ENCODE measurements around the gene OLFM2. TPM values are rescaled to one million over a fixed set of nuclear protein-coding genes. Genes with fewer than 3 reads are reported as not detected.

The OLFM2 gene
- total and polyA plus RNA-seq, 9 of the 15 experiments (the other 6 are each of a cell fraction or from before 2014, with no cell fraction given), result 0.10 to 0.33 (median 0.23) TPM; not detected in 4

- TF ChIP-seq EWSR1 (IDR thresholded peaks at IDR 0.05; ENCODE audit: borderline replicate concordance, low read depth, partially characterized antibody) (no peak), TBP (optimal IDR thresholded peaks at IDR 0.05; ENCODE audit: low read depth, low read length) (peak; percentile 63), SP2 (IDR thresholded peaks at IDR 0.05; ENCODE audit: extremely low read depth, low read depth, low read length, poor library complexity, severe bottlenecking) (no peak), ZKSCAN3 (CRISPR knock-in tag; IDR thresholded peaks at IDR 0.05) (no peak), E2F4 (CRISPR knock-in tag; IDR thresholded peaks at IDR 0.05; ENCODE audit: low read depth) (no peak), OTX1 (CRISPR knock-in tag; IDR thresholded peaks at IDR 0.05) (no peak), ESRRA (IDR thresholded peaks at IDR 0.05; ENCODE audit: borderline replicate concordance, low read depth) (peak; percentile 52; the same call in 1 of the 2 replicates), TCFL5 (CRISPR knock-in tag; conservative IDR thresholded peaks at IDR 0.05) (no peak), HDAC6 (IDR thresholded peaks at IDR 0.05; ENCODE audit: low read depth, low read length) (no peak), DMBX1 (CRISPR knock-in tag; IDR thresholded peaks at IDR 0.05; ENCODE audit: borderline replicate concordance) (no peak), STAT6 (CRISPR knock-in tag; IDR thresholded peaks at IDR 0.05) (no peak), ZNF408 (CRISPR knock-in tag; IDR thresholded peaks at IDR 0.05; ENCODE audit: low read depth) (no peak), GABPB1 (CRISPR knock-in tag; IDR thresholded peaks at IDR 0.05) (peak; percentile 96), C11orf30 (IDR thresholded peaks at IDR 0.05; ENCODE audit: low read depth) (peak; percentile 95), MCM5 (IDR thresholded peaks at IDR 0.05; ENCODE audit: low read depth) (no peak), MCM2 (IDR thresholded peaks at IDR 0.05; ENCODE audit: low read depth) (no peak), HNRNPH1 (optimal IDR thresholded peaks at IDR 0.05; ENCODE audit: low read depth, low read length) (no peak), HMBOX1 (IDR thresholded peaks at IDR 0.05) (no peak), KLF6 (CRISPR knock-in tag; IDR thresholded peaks at IDR 0.05; ENCODE audit: borderline replicate concordance) (no peak), NFYB (IDR thresholded peaks at IDR 0.05; ENCODE audit: extremely low read depth, insufficient read length) (no peak), MYBL2 (IDR thresholded peaks at IDR 0.05; ENCODE audit: low read depth) (no peak), MYBL2 (CRISPR knock-in tag; IDR thresholded peaks at IDR 0.05; ENCODE audit: borderline replicate concordance) (no peak), MXI1 (IDR thresholded peaks at IDR 0.05; ENCODE audit: low read depth, low read length) (no peak), CREM (IDR thresholded peaks at IDR 0.05; ENCODE audit: low read depth) (peak; percentile 54; the same call in 1 of the 2 replicates)
Measured at GRCh38 chr19:9827289-9828238, 108.8 kb downstream of the OLFM2 start, which contains the start of gene UBL5 (continued).
